ENCODE results near the gene PRKCE. TPM values are rescaled to one million over a fixed set of nuclear protein-coding genes. Genes with fewer than 3 reads are reported as not detected.

The PRKCE gene
- total and polyA plus RNA-seq, 3 donors from 2014 or later, result 27.4 to 35.8 (median 33.1) TPM

- intact Hi-C loops (cut with DNase I; ENCODE audit: low total_unique reads), result no loop called here
- WGBS, 2 donors, result 85% methylated on average over 5 of the region's 5 CpGs
- H3K4me3 ChIP-seq, result no peak overlapping the region
- H3K36me3 ChIP-seq (ENCODE audit: low read depth, missing control alignments), result no peaks in the 10 kb centered on the region
- H3K9me3 ChIP-seq, result no peaks in the 10 kb centered on the region
- no peak for DNase-seq
- H3K27me3 ChIP-seq, result no peaks in the 10 kb centered on the region
- no peak overlapping the region for H3K27ac ChIP-seq
- no peaks in the 10 kb centered on the region for H3K4me1 ChIP-seq
- TF ChIP-seq POLR2A (IDR thresholded peaks at IDR 0.05) (no peak), CTCF (IDR thresholded peaks at IDR 0.05) (no peak)
These were observed 372.8 kb downstream of the PRKCE start for GRCh38 chr2:46024146-46024779.

- DNase-seq, result no peak
- H3K9me3 ChIP-seq, result no peaks in the 10 kb centered on the region
- intact Hi-C loops (cut with DNase I; ENCODE audit: low total_unique reads), result no loop called here
- H3K4me1 ChIP-seq, result no peaks in the 10 kb centered on the region
- no peaks in the 10 kb centered on the region for H3K27me3 ChIP-seq
- H3K36me3 ChIP-seq (ENCODE audit: low read depth, missing control alignments), result no peaks in the 10 kb centered on the region
- 61 to 79% methylated on average over 6 of the region's 6 CpGs for WGBS, 2 donors
- no peak overlapping the region for H3K27ac ChIP-seq
- no peak overlapping the region for H3K4me3 ChIP-seq
- TF ChIP-seq CTCF (IDR thresholded peaks at IDR 0.05) (no peak), POLR2A (IDR thresholded peaks at IDR 0.05) (no peak)
These were observed 373.6 kb downstream of the PRKCE start for GRCh38 chr2:46025081-46025480.

GRCh38 chr2:46025676-46026075 is 374.2 kb downstream of the PRKCE start:
- TF ChIP-seq CTCF (IDR thresholded peaks at IDR 0.05), result no peak
- no peak for TF ChIP-seq POLR2A (IDR thresholded peaks at IDR 0.05)
- no peak overlapping the region for H3K4me3 ChIP-seq
- H3K9me3 ChIP-seq, result no peaks in the 10 kb centered on the region
- H3K4me1 ChIP-seq, result no peaks in the 10 kb centered on the region
- H3K27ac ChIP-seq, result no peak overlapping the region
- no peaks in the 10 kb centered on the region for H3K36me3 ChIP-seq (ENCODE audit: low read depth, missing control alignments)
- no peaks in the 10 kb centered on the region for H3K27me3 ChIP-seq
- no peak for DNase-seq
- WGBS, 2 donors, result 94% methylated on average over 1 of the region's 1 CpG
- intact Hi-C loops (cut with DNase I; ENCODE audit: low total_unique reads), result no loop called here

- WGBS, 2 donors, result 83 to 97% methylated on average over 1 of the region's 1 CpG
- no peak for TF ChIP-seq POLR2A (IDR thresholded peaks at IDR 0.05)
These were observed 375.0 kb downstream of the PRKCE start for GRCh38 chr2:46026431-46026830.

GRCh38 chr2:46029332-46029811 is 377.9 kb downstream of the PRKCE start:
- TF ChIP-seq POLR2A (IDR thresholded peaks at IDR 0.05) (no peak), CTCF (IDR thresholded peaks at IDR 0.05) (no peak)
- 68 to 79% methylated on average over 5 of the region's 5 CpGs for WGBS, 2 donors
- DNase-seq, result no peak
- H3K9me3 ChIP-seq, result no peaks in the 10 kb centered on the region
- H3K4me1 ChIP-seq, result no peaks in the 10 kb centered on the region
- no peak overlapping the region for H3K27ac ChIP-seq
- H3K36me3 ChIP-seq (ENCODE audit: low read depth, missing control alignments), result no peaks in the 10 kb centered on the region
- intact Hi-C loops (cut with DNase I; ENCODE audit: low total_unique reads), result no loop called here
- H3K27me3 ChIP-seq, result no peaks in the 10 kb centered on the region
- no peak overlapping the region for H3K4me3 ChIP-seq

More at GRCh38 chr2:46026431-46026830, 375.0 kb downstream of the PRKCE start:
- intact Hi-C loops (cut with DNase I; ENCODE audit: low total_unique reads), result no loop called here
- H3K4me1 ChIP-seq, result no peaks in the 10 kb centered on the region
- no peaks in the 10 kb centered on the region for H3K27me3 ChIP-seq
- H3K9me3 ChIP-seq, result no peaks in the 10 kb centered on the region
- H3K27ac ChIP-seq, result no peak overlapping the region
- DNase-seq, result no peak
- no peaks in the 10 kb centered on the region for H3K36me3 ChIP-seq (ENCODE audit: low read depth, missing control alignments)
- no peak overlapping the region for H3K4me3 ChIP-seq
